GM18520 (cell line): ENCODE results near the gene JAZF1.
"Not testable (repeated sequence)": the region's sequence is repeated elsewhere in the genome, so short reads cannot be mapped to it uniquely, and the experiment has no call there.

Experiments
- ATAC-seq: cut with Tn5 transposase; IDR thresholded peaks from one replicate; pipeline ENCODE4 v1.9.1; 2021; ENCODE audit not compliant: unreplicated experiment

Gene JAZF1

DNA sequence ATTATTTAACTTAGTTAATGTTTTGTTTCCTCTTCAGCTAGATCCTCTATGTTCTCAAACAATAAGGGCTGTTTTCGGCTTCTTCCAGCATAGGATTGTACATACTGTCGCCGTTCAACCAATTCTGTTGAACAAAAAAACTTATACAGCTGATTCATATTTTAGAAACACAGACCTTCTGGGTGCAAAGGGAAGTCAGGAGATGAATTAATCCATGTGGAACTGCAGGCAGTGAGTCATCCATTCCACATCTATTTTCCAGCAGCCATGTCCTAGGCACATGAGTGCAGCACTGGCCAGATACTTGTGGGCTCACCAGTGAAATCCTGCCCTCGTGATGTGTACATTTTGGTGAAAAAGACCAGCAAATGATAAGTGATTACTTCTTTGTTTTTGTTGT is 163.2 kb downstream of the JAZF1 start:
- ATAC-seq = no peak

- no peak for ATAC-seq
Observed at GRCh38 chr7:28016297-28016696, 164.3 kb downstream of the JAZF1 start.

DNA sequence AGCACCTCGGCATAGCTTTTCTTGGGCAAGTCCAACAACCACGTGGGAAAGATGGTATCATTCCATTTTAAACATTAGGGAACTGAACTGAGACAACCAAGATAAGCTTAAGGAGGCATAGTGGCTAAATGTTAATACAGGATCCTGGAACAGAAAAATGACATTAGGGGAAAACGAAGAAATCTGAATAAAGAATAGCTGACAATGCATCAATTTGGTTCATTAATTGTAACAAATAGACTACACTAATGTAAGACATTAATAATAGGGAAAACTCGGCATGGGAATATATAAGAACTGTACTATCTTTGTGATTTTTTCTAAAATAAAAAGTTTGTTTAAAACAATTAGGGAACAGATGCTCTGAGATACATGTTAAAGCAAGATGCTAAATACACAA is 165.4 kb downstream of the JAZF1 start:
- no peak for ATAC-seq

DNA sequence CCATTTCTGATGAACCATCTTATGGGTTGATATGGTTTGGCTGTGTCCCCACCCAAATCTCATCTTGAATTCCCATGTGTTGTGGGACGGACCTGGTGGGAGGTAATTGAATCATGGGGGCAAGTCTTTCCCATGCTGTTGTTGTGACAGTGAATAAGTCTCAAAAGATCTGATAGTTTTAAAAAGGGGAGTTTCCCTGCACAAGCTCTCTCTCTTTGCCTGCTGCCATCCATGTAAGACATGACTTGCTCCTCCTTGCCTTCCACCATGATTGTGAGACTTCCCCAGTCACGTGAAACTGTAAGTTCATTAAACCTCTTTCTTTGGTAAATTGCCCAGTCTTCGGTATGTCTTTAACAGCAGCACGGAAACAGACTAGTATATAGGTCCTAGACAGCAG is 166.3 kb downstream of the JAZF1 start:
- ATAC-seq = not testable (repeated sequence)

DNA sequence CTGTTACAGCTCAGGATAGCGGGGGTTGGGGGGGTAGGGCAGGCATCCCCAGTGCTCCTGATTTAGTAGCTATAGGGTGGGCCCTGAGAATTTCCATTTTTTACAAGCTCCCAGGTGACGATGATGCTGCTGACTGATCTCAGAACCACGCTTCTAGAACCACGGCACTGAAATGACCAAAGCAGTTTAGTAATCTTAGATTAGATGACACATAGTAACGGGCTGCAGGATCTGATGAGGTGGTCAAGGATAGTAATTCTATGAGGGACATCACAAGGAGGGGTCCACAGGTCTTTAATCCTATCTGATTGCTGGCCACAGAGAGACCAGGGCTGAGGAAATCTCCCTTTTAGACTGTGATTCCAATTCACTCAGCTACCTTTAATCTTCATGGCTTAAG is 167.2 kb downstream of the JAZF1 start:
- no peak for ATAC-seq

- no peak for ATAC-seq
Observed at GRCh38 chr7:28013019-28013418, 167.6 kb downstream of the JAZF1 start.

DNA sequence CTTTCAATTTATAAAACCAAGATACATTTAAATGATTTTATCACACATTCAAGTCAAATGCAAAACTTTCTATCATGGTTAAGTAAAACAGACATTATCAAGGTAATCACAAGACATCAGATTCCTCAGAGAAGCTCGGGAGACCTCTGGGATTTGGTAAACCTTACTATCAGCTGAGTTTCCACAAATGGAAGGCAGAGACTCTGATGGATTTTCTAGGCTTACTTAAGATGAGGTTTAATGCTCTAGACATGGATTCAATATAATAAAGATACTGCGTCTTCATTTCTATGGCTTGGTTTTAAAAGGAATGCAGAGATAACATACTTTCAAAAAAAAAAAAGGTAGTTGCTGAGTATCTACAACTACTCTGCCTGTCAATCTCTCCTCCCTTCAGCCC is 171.7 kb downstream of the JAZF1 start:
- ATAC-seq = no peak

- no peak for ATAC-seq
Observed at GRCh38 chr7:28008171-28008570, 172.4 kb downstream of the JAZF1 start.

DNA sequence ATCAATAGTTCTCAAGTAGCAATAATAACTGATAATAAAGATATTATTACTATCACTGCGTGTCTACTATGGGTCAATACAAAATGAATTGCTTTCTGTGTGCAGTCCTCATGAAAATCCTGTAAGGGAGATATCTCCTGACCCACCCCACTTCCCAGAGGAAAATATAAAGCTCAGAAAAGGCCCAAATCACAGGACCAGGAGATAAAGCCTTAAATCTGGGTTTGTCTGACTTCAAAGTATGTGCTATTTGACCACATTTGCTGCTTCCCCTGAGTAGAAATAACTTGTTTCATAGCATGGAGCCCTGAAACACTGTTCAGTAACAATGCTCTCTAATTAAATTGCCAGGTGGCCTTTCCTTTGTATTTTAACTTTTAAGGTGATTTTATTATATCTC is 174.1 kb downstream of the JAZF1 start:
- ATAC-seq = no peak

DNA sequence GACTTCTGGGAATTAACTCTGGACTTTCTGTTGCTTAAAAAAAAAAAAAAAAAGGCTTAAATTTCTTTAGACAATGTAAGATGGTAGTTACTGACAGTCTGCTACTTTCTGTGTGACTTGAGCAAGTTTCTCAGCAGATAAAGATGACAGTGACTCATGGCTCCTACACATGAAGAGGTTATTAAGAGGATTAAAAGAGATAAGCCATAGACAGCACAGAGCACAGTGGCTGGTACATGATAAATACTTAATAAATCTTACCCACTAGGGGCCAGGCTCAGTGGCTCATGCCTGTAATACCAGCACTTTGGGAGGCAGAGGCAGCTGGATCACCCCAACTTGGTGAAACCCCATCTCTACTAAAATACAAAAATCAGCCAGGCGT is 174.8 kb downstream of the JAZF1 start:
- ATAC-seq = no peak

GRCh38 chr7:28005075-28005846 is 175.3 kb downstream of the JAZF1 start:
- no peak for ATAC-seq

DNA sequence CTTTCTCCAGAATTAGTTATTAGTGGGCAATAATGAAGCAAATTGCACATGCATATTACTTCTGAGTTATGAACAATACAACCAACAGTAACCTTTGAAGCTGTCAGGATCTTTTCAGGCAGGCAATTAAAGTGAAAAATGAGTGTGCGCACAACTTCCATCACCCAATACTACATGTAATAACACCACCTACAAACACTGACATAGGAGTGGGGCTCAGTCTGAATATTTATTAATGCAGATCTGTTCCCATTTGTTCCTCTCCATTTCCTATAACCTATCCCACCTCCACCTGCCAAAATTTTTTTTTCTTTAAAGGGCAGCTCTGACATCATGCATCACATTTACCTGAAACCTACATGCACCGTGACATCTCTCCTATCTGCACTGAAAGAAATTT is 177.2 kb downstream of the JAZF1 start:
- no peak for ATAC-seq

GRCh38 chr7:28002638-28003037 is 178.0 kb downstream of the JAZF1 start:
- ATAC-seq = no peak

DNA sequence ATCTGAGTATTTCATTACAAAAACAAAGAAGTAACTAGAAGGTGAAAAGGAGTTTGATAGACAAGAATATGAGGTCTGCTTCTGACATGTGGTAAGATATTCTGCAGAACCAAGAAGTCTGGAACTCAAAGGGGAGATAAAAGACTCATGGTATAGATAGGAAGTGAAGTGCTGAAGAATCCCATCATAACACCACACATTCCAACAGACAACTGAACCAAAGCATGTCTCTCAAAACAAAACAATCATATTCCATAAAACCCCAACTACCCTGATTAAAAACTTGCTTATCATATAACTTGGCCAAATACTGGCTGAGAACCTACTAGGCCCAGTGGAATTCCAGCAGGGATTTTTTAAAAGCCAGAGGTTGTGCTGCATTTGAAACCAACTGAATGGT is 178.7 kb downstream of the JAZF1 start:
- ATAC-seq = no peak

- no peak for ATAC-seq
Observed at GRCh38 chr7:27999829-28000228, 180.8 kb downstream of the JAZF1 start.

GRCh38 chr7:27998382-27998781 is 182.2 kb downstream of the JAZF1 start:
- no peak for ATAC-seq

DNA sequence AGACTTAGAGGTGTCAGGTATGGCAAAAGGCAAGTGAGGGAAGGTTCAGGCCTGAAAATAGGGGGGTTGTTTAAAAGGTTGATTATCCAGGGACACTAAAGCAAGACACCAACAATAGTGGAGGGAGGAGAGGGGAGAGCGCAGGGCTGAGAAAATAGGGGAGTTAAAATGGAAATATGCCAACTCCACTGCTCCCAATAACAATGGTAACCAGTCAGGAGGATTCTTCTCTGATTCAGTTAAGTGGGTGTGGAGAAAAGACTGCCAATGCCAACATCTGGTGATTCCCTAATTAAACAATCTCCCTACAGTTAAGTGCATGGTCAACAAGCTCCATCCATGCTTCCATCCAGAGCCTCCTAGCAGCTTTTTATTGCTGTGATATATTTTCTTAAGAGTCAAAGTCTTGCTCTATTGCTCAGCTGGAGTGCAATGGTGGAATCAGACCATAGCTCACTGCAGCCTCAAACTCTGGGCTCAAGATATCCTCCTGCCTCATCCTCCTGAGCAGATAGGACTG is 183.3 kb downstream of the JAZF1 start:
- ATAC-seq = no peak

DNA sequence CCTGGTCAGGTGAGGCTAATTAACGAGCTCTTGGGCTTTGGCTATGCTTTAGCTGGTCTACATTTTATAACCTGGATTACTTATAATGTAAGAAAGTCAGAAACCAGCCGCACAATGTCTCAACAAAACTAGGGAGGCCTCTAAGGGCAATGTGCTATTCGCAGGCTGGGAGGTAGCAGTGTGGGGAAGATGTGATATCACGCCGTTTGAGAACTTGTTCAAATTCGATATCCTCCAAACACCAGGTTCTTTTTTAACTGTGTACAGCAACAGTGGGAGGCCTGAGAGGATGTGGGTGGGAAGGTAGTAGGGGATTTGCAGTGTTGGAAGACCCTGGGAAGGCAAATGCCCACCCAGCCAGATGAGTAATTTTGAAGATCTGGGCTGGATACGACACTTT is 184.5 kb downstream of the JAZF1 start:
- ATAC-seq = no peak

- ATAC-seq = no peak
Observed at GRCh38 chr7:27995228-27995627, 185.4 kb downstream of the JAZF1 start.

DNA sequence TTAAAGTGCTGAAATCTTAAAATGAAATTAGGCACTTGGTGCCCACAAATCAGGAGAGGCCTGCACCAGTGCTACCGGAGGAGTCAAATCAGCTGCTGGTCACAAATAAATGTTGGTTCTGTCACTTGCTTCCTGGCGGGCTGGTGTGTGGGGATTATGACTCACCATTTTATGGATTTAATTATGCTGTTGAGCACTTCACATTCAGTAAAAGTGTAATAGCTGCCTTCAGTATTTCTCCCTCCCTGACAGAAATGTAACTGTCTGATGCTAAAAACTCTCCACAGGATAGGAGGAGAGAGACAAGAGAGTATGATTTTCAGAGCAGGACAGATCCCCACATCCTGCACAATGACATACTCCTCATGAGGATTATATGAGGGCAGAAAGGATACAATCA is 186.0 kb downstream of the JAZF1 start:
- ATAC-seq = no peak

DNA sequence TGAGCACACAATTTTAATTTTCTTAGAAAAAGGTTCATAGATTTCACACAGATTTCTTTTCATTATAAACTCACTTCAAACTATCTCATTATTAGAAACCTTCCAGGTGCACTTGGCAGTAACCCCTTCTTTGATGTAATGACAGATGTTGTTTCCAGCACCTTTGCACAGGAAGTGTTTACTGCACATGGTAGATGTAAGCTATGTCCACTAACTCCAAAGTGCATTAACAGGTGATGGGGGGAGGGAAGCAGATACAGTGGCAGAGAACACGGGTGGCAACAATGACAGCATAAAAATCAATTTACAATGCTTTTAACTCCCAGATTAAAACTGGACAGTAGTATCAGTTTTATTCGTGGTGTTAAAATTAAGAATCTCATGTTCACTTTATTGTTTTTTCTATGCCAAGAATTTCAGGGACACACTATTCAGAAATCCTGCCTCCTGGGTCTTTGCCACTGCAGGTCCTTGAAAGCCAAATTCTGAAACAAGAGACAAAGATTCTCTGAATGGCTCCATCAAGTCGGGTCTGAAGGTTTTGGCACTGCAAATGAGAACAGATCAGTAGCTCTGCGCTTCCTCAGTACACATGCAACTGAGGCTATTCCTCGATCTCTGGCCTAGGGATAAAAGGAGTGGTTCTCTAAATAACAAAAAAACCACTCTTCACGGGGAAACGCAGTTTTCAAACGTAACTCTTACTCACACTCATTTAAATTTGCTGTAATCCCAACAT is 187.7 kb downstream of the JAZF1 start:
- ATAC-seq = no peak

GRCh38 chr7:27992097-27992496 is 188.5 kb downstream of the JAZF1 start:
- ATAC-seq = no peak
